Measurements from ENCODE around the gene ATG101.

DNA sequence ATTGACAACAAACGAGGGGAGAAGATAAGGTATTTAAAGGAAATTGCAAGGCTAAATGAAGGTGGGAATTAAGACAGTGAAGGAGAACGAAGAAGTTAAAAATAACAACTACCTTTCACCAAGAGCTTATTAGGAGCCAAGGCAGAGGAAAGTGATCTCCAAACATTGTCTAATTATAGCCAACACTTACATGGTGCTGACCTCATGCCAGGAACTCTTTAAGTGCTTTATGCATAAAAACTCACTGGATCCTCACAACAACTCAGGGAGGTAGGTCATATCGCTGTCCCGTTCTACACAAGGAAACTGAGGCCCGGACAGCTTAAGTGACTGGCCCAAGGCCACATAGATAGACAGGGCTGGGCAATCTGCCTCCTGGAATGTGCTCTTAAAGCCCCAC lies 43.5 kb upstream of the ATG101 start:
- TF ChIP-seq, protein P1, sequence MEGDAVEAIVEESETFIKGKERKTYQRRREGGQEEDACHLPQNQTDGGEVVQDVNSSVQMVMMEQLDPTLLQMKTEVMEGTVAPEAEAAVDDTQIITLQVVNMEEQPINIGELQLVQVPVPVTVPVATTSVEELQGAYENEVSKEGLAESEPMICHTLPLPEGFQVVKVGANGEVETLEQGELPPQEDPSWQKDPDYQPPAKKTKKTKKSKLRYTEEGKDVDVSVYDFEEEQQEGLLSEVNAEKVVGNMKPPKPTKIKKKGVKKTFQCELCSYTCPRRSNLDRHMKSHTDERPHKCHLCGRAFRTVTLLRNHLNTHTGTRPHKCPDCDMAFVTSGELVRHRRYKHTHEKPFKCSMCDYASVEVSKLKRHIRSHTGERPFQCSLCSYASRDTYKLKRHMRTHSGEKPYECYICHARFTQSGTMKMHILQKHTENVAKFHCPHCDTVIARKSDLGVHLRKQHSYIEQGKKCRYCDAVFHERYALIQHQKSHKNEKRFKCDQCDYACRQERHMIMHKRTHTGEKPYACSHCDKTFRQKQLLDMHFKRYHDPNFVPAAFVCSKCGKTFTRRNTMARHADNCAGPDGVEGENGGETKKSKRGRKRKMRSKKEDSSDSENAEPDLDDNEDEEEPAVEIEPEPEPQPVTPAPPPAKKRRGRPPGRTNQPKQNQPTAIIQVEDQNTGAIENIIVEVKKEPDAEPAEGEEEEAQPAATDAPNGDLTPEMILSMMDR (IDR thresholded peaks at IDR 0.05) = no peak
- no peak for TF ChIP-seq POLR2A (IDR thresholded peaks at IDR 0.05)
